GM11168 (cell line): ENCODE measurements around the gene IPO9.
"Not testable (repeated sequence)": the region's sequence is repeated elsewhere in the genome, so short reads cannot be mapped to it uniquely, and the experiment has no call there.

ENCODE experiments used
- in situ Hi-C: fragments of 300-500 bp; cut with MboI; formaldehyde crosslinking; loops from one replicate; pipeline ENCODE4 v1.12.0; 2022; ENCODE audit warnings: low sequenced_read_pairs; ENCODE audit not compliant: unreplicated experiment

The IPO9 gene

GRCh38 chr1:201842472-201843027, 13.6 kb downstream of the IPO9 start:
- in situ Hi-C loops = no loop called here

- in situ Hi-C loops = no loop called here
These were observed 16.6 kb downstream of the IPO9 start for GRCh38 chr1:201845331-201846083.

- in situ Hi-C loops = no loop called here
These were observed 18.2 kb downstream of the IPO9 start for GRCh38 chr1:201847150-201847549.

- in situ Hi-C loops = no loop called here
These were observed 19.3 kb downstream of the IPO9 start for GRCh38 chr1:201848230-201848629.

GRCh38 chr1:201849372-201850052, 20.6 kb downstream of the IPO9 start:
- in situ Hi-C loops = no loop called here

GRCh38 chr1:201850053-201850397, 21.1 kb downstream of the IPO9 start:
- in situ Hi-C loops = no loop called here

GRCh38 chr1:201851949-201852348, 23.0 kb downstream of the IPO9 start:
- in situ Hi-C loops = no loop called here

GRCh38 chr1:201856722-201857121, 27.8 kb downstream of the IPO9 start:
- in situ Hi-C loops = not testable (repeated sequence)

- in situ Hi-C loops = no loop called here
These were observed 30.5 kb downstream of the IPO9 start for GRCh38 chr1:201859424-201859823.

- in situ Hi-C loops = no loop called here
These were observed 32.5 kb downstream of the IPO9 start for GRCh38 chr1:201861448-201861847.

- in situ Hi-C loops = no loop called here
These were observed 41.4 kb downstream of the IPO9 start for GRCh38 chr1:201870397-201870796.

GRCh38 chr1:201874672-201875071, 45.7 kb downstream of the IPO9 start:
- in situ Hi-C loops = loop anchor here (25.0 kb wide), 1 partner anchor 238 kb away; the partner anchor contains the start of gene GPR37L1

GRCh38 chr1:201876148-201876818, 47.3 kb downstream of the IPO9 start:
- in situ Hi-C loops = loop anchor here (25.0 kb wide), 1 partner anchor 236 kb away; the partner anchor contains the start of gene GPR37L1

GRCh38 chr1:201877877-201878401, 49.0 kb downstream of the IPO9 start:
- in situ Hi-C loops = loop anchor here (25.0 kb wide), 1 partner anchor 234 kb away; the partner anchor contains the start of gene GPR37L1

GRCh38 chr1:201880928-201881571, 52.1 kb downstream of the IPO9 start:
- in situ Hi-C loops = loop anchor here (25.0 kb wide), 1 partner anchor 231 kb away; the partner anchor contains the start of gene GPR37L1

- in situ Hi-C loops = loop anchor here (25.0 kb wide), 1 partner anchor 231 kb away; the partner anchor contains the start of gene GPR37L1
These were observed 52.7 kb downstream of the IPO9 start for GRCh38 chr1:201881617-201882016.

- in situ Hi-C loops = loop anchor here (25.0 kb wide), 1 partner anchor 230 kb away; the partner anchor contains the start of gene GPR37L1
These were observed 53.7 kb downstream of the IPO9 start for GRCh38 chr1:201882665-201883132.

GRCh38 chr1:201883266-201883665, 54.3 kb downstream of the IPO9 start:
- in situ Hi-C loops = loop anchor here (25.0 kb wide), 1 partner anchor 229 kb away; the partner anchor contains the start of gene GPR37L1

GRCh38 chr1:201883786-201884185, 54.8 kb downstream of the IPO9 start:
- in situ Hi-C loops = loop anchor here (25.0 kb wide), 1 partner anchor 229 kb away; the partner anchor contains the start of gene GPR37L1
